ENCODE results near the gene ANKRD23.
A peak's percentile ranks its signal among the peaks of the same experiment; 100 is the strongest.
"Not testable (repeated sequence)": the region's sequence is repeated elsewhere in the genome, so short reads cannot be mapped to it uniquely, and the experiment has no call there.

ANKRD23 gene

DNA sequence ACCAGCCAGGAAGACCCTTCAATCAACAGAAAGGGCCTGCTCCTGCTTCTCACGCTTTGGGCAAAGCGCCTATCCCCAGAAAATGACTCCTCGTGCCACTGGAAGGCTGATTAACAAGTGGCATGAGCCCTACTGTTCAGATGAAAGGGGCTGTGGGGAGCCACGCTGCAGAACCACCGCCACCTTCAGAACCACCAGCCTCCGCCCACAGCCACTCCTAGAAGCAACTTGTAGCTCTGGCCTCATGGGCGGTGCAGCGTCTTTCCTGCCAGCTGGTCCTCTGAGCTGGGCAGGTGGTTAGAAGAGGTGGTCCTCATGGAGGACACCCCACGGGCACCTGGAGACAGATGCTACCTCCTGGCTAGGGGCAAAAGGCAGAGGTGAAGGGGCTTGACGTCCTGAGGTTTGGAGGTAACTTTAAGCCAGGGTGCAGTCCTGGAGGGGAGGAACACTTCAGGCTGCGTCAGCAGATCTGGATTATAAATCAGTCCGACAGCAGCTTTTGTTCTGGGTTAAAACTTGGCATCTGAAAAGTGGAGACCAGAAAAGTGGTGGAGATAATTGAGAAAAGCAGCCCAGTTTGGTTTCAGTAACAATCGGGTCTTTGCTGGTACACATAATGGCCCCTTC, 26.9 kb upstream of the ANKRD23 start:
- DNase-seq (ENCODE audit: low spot score in 2 of 2) = no peak
- Mint-ChIP-seq H3K4me1 (peaks cover 20% of the 10 kb centered on the region), H3K27ac (no peak overlapping the region), H3K36me3 (no peaks in the 10 kb centered on the region), H3K9me3 (no peaks in the 10 kb centered on the region), H3K27me3 (peaks cover 7% of the 10 kb centered on the region), H3K4me3 (peak overlapping the region; percentile 82)
- ATAC-seq (ENCODE audit: low read depth) = no peak

DNA sequence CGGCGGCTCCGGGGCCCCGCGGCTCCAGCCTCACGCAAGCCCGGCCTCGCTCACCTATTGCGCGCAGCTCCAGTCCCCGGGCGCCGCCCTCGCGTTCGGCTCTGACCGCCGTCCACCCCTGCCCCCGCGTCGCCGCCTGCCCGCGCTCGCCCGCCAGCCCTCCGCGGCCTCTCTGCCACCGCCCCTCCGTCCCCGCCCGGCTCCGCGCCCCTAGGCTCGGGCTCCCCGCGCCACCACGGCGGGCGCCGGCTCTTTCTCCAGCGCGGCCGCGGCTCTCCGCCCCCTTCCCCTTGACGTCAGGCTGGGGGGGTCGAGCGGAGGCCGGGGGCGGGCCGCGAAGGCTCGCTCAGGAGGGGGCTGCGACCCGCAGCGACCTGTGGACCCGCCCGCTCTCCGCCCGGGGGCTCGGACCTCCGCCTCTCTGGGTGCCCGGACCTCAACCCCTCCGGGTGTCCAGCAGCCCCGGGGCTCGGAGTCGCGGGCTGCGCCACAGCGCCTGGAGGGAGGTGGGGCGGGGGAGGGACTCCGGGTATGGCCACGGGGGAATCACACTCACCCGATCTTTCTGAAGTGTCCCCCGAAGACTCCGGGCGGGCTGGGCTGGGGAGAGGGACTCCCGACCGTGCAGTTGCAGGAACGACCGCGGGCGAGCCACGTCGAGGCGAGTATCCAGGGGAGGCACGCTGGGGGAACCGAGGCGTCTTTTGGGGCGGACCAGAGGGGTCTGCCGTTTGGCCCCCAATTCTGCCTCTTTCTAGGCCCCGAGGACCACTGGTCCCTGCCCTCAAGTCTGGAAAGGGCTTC, 26.2 kb upstream of the ANKRD23 start, which contains the start of gene SEMA4C:
Gene SEMA4C (minus strand): TSS at position 259 of the 804 bp plus-strand sequence. CDS start 2,194 bp downstream, outside the sequence.
- peaks cover 10% of the 10 kb centered on the region for H3K27me3 Mint-ChIP-seq
- H3K9me3 Mint-ChIP-seq = no peaks in the 10 kb centered on the region
- peak within 1 kb of the TSS; percentile 82 for H3K4me3 Mint-ChIP-seq
- H3K4me1 Mint-ChIP-seq = peaks cover 18% of the 10 kb centered on the region
- ATAC-seq (ENCODE audit: low read depth) (peak; percentile 20), DNase-seq (ENCODE audit: low spot score in 2 of 2) (peak in 1 of 2 donors; percentile 63)
- no peaks in the 10 kb centered on the region for H3K36me3 Mint-ChIP-seq
- no peak within 1 kb of the TSS for H3K27ac Mint-ChIP-seq

DNA sequence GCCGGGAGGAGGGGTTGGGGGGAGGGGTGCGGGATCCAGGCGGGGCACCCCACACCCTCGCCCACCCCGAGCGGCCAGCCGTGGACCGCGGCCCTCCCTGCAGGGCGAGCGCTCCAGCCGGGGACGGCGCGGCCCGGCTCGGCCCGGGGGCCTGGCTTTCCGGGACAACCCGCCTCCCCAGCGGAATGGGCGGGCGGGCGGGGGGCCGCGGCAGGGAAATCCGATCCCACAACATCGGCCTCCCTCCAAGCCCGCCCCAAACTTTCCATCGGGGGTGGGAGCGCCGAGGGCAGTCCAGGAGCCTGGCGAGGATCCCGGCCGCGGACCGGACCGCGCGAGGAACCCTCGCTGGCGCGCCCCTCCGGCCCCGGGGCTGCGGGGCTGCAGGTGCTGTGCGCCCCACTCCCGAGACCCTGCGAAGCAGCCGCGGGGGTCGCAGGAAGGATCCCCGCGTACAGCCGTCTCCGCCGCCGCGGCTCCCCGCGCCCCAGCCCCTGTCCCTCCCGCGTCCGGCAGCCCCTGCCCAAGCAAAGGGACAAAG, 25.5 kb upstream of the ANKRD23 start:
- no peak for ATAC-seq (ENCODE audit: low read depth)
- Mint-ChIP-seq H3K4me3 (no peak overlapping the region), H3K9me3 (no peaks in the 10 kb centered on the region), H3K27me3 (peaks cover 10% of the 10 kb centered on the region), H3K4me1 (peaks cover 16% of the 10 kb centered on the region), H3K36me3 (no peaks in the 10 kb centered on the region), H3K27ac (no peak overlapping the region)
- DNase-seq (ENCODE audit: low spot score in 2 of 2) = no peak

DNA sequence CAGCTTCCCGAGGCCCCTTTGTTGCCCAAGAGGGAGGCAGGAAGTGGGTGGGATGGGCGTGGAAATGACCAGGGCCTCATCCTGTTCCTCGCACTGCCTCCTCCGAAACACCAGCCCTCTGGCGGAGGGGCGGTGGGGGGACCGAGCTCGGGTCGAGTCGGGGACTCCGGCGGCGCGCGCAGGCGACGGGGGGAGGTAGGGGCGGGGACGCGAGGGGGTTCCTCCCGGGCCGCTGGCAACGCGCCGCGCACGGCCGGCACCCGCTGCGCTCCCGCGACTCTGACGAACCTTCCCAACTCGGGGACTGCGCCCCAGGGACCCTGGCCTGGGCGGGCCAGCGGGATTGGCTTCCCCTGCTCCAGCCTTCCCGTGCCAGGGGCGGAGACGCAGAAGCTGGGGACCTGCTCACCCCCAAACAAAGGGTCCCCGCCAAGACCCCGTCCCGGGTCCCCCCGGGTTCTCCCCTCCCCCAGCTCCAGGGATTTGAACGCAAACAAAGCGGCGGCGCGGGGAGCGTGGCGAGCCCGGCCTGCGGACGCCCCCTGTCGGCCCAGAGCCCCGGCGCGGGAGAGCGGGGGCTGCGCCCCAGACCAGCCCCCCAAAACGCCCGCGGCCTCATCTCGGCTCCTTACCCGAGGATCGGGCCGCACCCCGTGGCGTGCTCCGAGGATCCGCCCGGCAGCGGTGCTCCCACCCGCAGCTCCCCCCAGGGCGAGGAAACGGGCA, 24.9 kb upstream of the ANKRD23 start:
- Mint-ChIP-seq H3K27me3 (peaks cover 10% of the 10 kb centered on the region), H3K4me1 (peaks cover 12% of the 10 kb centered on the region), H3K27ac (no peak overlapping the region), H3K4me3 (peak overlapping the region; percentile 80), H3K36me3 (no peaks in the 10 kb centered on the region), H3K9me3 (no peaks in the 10 kb centered on the region)
- peak in 1 of 2 donors; percentile 63 for DNase-seq (ENCODE audit: low spot score in 2 of 2)
- peak; percentile 32 for ATAC-seq (ENCODE audit: low read depth)

DNA sequence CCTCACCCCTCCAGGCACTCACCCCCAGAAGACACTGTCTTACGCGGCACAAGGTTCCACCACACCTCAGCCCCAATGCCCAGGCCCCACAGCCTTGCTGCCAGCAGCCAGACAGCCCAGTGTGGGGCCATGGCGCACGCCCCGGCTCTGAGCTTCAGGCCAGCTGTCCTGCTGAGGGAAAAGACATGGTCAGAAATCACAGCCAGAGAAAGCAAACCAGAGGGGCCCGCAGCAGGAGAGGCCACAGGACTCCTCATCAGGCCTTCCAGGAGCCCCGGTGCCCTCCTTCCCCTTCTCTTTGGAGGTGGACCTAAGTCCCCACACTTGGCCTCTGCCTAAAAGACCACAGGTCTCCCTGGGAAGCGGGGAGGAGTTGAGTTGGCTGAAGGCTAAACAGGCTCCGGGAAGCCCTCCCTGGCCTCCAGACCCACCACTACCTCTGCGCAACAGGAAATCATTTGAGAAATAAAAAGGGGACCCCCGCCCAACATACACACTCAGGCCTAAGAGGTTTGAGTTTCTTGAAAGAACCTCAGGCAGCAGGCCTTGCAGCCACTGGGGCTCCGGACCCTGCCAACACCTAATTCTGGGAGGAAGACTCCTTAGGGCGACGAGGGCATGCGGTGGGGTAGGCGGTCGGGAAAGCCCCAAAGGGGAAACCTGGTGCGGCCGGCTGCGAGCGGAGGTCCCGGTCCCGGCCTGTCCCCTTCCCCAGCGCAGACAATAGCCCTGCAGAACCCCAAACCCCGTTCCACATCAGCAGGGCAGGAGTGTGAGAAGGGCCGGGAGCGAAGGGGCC, 24.1 kb upstream of the ANKRD23 start:
- no peak overlapping the region for H3K27ac Mint-ChIP-seq
- peak overlapping the region; percentile 80 for H3K4me3 Mint-ChIP-seq
- peak; percentile 19 for ATAC-seq (ENCODE audit: low read depth)
- H3K4me1 Mint-ChIP-seq = peaks cover 12% of the 10 kb centered on the region
- H3K9me3 Mint-ChIP-seq = no peaks in the 10 kb centered on the region
- no peaks in the 10 kb centered on the region for H3K36me3 Mint-ChIP-seq
- peaks cover 11% of the 10 kb centered on the region for H3K27me3 Mint-ChIP-seq
- no peak for DNase-seq (ENCODE audit: low spot score in 2 of 2)

DNA sequence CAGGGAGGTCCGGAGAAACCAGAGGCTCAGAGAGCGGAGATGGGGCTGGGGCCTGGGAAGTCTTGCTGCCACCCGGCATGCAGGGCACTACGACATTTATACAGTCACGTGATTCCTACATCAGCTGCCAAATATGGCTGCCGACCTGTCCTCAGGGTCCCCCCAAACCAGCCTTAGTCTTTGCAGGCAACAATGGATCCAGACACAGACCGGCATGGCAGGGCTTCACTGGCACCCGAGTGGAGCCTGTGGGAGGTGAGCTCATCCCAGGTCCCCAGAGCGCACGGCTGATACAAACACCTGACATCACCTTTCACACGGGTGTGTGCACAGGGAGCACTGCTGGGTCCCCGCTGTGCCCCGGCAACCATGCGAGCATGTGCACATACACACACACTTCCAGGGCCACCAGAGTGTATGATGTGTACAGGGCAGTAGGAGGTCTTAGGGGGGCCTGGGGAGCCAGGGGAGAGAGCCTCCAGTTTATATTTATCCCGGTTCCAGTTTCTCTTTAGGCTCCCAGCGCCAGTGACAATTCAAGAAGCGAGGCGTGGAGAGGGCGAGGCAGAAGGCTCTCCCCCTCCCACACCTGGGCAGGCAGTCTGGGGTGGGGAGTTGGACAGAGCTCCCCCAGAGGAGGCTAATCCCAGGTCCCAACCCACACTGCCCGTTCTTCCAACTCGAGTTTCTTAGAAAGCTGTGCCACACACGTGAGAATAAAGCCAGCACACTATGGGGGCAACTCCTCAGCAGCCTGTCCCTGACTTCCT, 23.4 kb upstream of the ANKRD23 start:
- peak overlapping the region; percentile 80 for H3K4me3 Mint-ChIP-seq
- no peaks in the 10 kb centered on the region for H3K36me3 Mint-ChIP-seq
- no peaks in the 10 kb centered on the region for H3K9me3 Mint-ChIP-seq
- DNase-seq (ENCODE audit: low spot score in 2 of 2) = no peak
- ATAC-seq (ENCODE audit: low read depth) = no peak
- peaks cover 12% of the 10 kb centered on the region for H3K4me1 Mint-ChIP-seq
- peaks cover 11% of the 10 kb centered on the region for H3K27me3 Mint-ChIP-seq
- no peak overlapping the region for H3K27ac Mint-ChIP-seq

DNA sequence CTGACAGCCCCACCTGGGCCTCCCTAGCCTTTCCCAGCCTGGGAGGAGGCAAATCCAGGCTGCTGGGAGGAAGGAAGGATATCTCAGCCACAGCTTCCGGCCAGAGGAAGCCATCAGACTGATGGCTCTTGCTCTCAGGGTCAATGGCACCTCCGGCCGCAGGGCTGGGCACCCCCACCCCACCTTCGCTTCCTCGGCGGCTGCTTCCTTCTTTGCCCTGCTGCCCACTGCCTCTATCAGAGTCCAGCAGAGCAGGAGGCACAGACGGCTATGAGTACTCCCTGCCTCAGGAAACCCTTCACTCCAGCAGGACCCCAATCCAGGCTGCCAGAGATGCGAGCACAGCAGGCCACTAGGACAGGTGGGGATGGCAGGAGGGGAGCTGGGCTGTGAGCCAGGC, 22.8 kb upstream of the ANKRD23 start:
- DNase-seq (ENCODE audit: low spot score in 2 of 2) (no peak), ATAC-seq (ENCODE audit: low read depth) (no peak)
- no peaks in the 10 kb centered on the region for H3K36me3 Mint-ChIP-seq
- peaks cover 11% of the 10 kb centered on the region for H3K27me3 Mint-ChIP-seq
- peaks cover 12% of the 10 kb centered on the region for H3K4me1 Mint-ChIP-seq
- no peaks in the 10 kb centered on the region for H3K9me3 Mint-ChIP-seq
- H3K27ac Mint-ChIP-seq = no peak overlapping the region
- peak overlapping the region; percentile 57 for H3K4me3 Mint-ChIP-seq

DNA sequence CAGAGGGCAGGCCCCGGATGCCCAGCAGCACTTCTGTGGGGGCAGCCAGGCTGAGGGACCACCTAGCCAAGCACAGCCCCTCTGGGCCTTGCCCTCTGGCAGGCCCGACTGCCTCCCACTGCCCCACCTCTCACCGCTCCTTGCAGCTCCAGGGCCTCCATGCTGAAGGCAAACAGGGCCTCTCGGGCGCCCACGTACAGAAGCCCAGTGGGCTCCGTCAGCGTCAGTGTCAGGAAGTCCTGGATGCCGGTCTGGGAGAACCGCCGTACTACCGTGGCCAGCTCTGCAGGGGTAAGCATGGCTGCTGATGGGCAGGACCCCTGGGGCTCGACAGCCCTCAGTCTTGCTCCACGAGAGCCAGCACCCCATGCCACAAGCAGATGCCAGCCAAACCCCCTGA, 22.3 kb upstream of the ANKRD23 start:
- Mint-ChIP-seq H3K27ac (no peak overlapping the region), H3K4me3 (no peak overlapping the region), H3K27me3 (peaks cover 11% of the 10 kb centered on the region), H3K36me3 (no peaks in the 10 kb centered on the region), H3K9me3 (no peaks in the 10 kb centered on the region), H3K4me1 (peaks cover 12% of the 10 kb centered on the region)
- ATAC-seq (ENCODE audit: low read depth) (no peak), DNase-seq (ENCODE audit: low spot score in 2 of 2) (no peak)

DNA sequence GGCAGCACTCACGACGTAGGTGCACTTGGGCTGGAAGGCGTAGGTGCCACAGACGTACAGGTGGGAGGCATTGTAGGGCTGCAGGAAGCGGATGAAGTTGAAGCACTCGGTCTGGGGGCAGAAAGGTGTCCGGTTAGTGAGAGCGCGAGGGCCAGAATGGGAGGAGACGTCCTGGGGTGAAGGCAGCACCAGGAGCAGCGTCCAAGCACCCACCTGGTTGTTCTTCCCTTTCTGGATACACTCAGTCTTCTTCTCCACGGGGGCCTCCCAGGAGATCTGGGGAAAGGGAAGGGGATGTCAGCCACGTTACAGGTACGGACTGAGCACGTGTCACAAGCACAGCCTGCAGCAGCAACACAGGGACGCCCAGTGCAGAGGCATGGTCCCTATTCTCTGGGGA, 21.8 kb upstream of the ANKRD23 start:
- no peaks in the 10 kb centered on the region for H3K9me3 Mint-ChIP-seq
- no peak for ATAC-seq (ENCODE audit: low read depth)
- H3K4me1 Mint-ChIP-seq = peaks cover 9% of the 10 kb centered on the region
- peaks cover 10% of the 10 kb centered on the region for H3K27me3 Mint-ChIP-seq
- H3K4me3 Mint-ChIP-seq = no peak overlapping the region
- no peak overlapping the region for H3K27ac Mint-ChIP-seq
- DNase-seq (ENCODE audit: low spot score in 2 of 2) = no peak
- no peaks in the 10 kb centered on the region for H3K36me3 Mint-ChIP-seq

DNA sequence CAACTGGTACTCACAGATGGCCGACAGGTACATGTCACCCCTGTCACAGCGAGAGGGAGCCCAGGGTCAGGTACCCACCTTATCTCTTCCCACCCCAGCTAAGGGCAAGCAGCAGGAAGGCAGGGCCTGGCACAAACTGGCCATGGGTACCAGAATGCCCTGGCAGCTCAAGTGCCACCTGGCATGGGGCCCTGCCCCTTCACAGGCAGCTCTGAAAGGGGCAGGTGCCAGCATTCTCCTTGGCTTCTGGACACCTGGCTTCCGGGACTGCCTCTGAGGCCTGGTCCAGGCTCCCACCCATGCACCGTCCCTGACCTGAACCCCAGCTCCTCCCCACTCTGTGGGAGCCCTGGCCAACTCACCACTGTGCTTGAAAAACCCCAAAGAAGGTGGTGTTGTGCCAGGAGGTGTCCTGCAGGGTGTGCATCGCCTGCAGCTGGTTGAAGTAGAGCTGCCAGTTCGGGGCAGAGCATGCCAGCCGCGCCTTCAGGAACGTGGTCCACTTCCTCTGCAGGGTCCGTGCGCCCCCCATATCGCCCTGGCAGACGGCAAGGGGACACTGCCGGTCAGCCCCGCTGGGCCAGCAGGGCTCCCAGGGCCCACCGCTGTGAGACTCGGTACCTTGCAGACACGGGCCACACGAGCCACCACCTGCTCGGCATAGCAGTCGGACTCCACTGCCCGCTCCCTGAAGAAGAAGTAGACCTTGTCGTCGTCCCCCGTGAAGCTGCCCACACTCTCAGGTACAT, 20.7 kb upstream of the ANKRD23 start:
- Mint-ChIP-seq H3K27ac (no peak overlapping the region), H3K27me3 (peaks cover 9% of the 10 kb centered on the region), H3K4me1 (peaks cover 7% of the 10 kb centered on the region), H3K4me3 (no peak overlapping the region), H3K36me3 (no peaks in the 10 kb centered on the region), H3K9me3 (no peaks in the 10 kb centered on the region)
- ATAC-seq (ENCODE audit: low read depth) (no peak), DNase-seq (ENCODE audit: low spot score in 2 of 2) (no peak)

DNA sequence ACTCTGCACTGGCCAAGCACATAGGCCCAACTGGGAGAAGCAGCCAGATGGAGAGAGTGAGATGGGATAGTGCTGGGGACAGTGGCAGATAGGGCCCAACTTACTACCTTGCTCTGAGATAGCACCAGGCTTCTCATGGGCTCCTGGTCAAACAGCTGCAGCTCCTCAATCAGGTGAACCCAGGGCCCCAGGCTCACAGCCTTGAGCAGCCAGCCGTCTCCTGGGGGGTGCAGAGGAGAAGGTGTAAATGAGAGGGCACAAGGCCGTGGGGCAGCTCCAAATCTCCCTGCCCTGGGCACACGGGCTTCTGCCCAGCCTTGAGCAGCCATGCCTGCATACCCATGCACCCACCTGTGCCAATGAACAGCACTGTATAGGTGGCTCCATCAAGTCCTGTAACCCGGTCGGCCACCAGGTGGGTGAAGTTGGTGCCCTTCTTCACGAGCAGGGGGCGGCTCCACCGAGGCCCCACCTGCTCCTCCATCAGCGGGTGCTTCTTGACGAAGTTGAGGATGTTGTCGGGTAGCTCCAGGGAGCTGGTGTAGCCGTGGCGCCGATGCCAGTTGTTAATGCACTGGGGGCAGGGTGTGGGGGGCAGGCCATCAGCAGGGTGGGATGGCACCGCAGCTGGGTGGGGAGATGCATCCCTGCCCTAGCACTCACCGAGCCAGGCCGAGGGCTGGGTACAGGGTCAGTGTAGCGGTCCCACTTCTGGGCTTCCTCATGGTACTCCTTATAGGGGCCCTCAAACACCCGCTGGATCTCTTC, 19.9 kb upstream of the ANKRD23 start:
- H3K36me3 Mint-ChIP-seq = no peaks in the 10 kb centered on the region
- ATAC-seq (ENCODE audit: low read depth) (no peak), DNase-seq (ENCODE audit: low spot score in 2 of 2) (no peak)
- H3K9me3 Mint-ChIP-seq = no peaks in the 10 kb centered on the region
- H3K4me3 Mint-ChIP-seq = no peak overlapping the region
- no peak overlapping the region for H3K27ac Mint-ChIP-seq
- peaks cover 9% of the 10 kb centered on the region for H3K27me3 Mint-ChIP-seq
- peaks cover 7% of the 10 kb centered on the region for H3K4me1 Mint-ChIP-seq

DNA sequence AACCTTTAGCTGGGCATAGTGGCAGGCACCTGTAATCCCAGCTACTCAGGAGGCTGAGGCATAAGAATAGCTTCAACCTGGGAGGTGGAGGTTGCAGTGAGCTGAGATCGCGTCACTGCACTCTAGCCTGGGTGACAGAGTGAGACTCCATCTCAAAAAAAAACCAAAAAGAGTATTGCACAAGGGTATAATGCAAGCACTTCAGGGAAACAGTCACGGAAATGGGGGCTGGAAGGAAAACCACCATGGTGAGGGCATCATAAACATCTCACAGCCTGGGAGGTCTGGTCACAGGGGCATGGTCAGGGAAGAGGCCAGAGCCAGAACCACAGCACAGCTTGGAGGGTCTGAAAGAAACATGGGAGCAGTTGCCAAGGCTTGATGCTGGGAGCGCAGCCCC, 19.2 kb upstream of the ANKRD23 start:
- not testable (repeated sequence) for H3K27me3 Mint-ChIP-seq; ATAC-seq (ENCODE audit: low read depth); H3K27ac Mint-ChIP-seq; H3K36me3 Mint-ChIP-seq; H3K9me3 Mint-ChIP-seq; DNase-seq (ENCODE audit: low spot score in 2 of 2); H3K4me3 Mint-ChIP-seq; H3K4me1 Mint-ChIP-seq

All from memory B cell (primary cell).